ENCODE measurements around the gene PSMB5. TPM values are rescaled to one million over a fixed set of nuclear protein-coding genes. Genes with fewer than 3 reads are reported as not detected.

PSMB5 gene
- 344 and 395 TPM in 2 replicates for total RNA-seq

DNA sequence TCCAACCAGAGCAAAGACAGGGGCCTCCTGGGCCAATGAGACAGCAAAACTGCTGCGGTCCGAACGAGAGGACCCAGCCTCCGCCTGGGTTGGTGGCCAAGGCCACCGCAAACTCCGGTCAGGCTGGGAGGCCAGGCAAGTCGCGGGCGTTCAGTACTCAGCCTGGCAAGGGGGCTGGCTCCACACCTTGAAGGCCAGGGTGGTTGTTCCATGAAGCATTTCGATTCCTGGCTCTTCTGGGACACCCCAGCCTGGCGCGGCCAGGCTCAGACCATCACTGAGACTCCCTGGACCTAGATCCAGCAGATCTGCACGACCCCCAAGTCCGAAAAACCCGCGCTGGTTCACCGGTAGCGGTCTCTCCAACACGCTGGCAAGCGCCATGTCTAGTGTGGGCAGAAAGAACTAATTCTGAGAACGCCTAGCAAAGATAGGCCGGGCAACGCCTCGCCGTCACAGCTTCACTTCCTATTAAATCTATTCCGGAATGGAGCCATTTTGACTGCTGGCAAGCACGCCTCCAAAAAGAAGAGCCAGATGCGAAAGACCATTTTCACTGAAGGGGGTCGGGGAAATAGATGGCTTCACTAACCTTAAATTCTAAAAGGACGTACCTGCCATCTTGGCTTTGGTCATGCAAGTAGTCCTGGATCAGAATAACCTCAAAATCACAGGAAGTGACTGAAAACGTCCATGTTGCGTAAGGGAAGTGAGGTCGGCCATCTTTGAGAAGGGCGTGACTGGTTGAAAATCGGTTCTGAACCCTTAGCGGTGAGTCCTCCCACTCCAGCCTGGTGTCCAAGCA is at the start of gene PSMB5:
Gene PSMB5, minus strand, starts transcription at position 403 of the 805 bp plus-strand sequence. Its CDS starts 19 bp downstream, at position 384.

DNA sequence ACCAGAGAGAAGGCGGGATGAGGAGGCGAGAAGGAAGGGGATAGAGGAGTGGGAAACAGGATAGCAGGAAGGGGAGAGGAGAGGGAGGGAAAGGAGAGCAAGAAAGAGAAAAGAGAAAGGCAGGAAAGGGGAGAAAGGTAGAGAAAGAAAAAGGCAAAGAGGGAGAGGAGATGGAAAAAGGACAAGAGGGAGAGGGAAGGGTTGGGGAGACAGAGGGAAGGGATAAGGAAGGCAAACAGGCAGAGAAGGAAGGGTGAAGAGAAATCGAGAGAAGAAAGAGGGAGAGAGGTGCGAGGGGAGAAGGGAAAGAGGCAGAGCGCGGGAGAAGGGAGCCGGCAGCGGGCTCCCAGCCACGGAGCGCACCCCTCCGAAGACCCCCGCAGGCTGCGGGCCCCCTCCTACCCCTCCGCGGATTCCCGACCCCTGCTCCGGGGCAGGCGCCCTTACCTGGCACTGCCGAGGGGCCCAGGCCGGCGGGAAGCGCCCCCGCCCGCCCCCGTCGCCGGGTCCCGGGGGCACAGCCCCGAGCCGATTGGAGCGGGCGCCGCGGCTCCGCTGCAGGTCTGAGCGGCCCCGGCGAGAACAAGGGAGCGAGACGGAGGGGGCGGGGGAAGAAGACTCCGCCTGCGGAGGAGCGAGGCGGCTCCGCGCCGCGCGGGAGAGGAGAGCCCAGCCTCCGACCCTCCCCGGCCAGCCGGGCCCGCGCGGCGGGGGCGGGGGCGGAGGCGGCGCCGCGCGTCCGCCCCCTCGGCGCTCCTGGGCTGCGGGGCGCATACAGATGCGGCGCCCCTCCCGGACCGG is 22.5 kb upstream of the PSMB5 start, which contains the start of gene CDH24:
Gene CDH24, minus strand, starts transcription at position 565 of the 801 bp plus-strand sequence. CDS start 1,787 bp downstream, outside the sequence.

DNA sequence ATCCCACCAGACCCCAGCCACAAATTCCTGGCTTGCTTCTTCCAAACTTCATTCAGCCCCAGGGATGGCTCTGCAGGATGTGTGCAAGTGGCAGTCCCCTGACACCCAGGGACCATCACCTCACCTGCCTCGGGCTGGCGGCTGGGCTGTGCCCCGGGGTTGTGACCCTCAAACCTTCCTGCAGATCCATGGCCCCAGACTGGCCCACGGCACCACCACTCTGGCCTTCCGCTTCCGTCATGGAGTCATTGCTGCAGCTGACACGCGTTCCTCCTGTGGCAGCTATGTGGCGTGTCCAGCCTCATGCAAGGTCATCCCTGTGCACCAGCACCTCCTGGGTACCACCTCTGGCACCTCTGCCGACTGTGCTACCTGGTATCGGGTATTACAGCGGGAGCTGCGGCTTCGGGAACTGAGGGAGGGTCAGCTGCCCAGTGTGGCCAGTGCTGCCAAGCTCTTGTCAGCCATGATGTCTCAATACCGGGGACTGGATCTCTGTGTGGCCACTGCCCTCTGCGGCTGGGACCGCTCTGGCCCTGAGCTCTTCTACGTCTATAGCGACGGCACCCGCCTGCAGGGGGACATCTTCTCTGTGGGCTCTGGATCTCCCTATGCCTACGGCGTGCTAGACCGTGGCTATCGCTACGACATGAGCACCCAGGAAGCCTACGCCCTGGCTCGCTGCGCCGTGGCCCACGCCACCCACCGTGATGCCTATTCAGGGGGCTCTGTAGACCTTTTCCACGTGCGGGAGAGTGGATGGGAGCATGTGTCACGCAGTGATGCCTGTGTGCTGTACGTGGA is 7.7 kb upstream of the PSMB5 start, which contains the start of gene PSMB11:
Gene PSMB11, plus strand, starts transcription at position 51 of the 804 bp plus-strand sequence. Its CDS starts 14 bp downstream, at position 65.

DNA sequence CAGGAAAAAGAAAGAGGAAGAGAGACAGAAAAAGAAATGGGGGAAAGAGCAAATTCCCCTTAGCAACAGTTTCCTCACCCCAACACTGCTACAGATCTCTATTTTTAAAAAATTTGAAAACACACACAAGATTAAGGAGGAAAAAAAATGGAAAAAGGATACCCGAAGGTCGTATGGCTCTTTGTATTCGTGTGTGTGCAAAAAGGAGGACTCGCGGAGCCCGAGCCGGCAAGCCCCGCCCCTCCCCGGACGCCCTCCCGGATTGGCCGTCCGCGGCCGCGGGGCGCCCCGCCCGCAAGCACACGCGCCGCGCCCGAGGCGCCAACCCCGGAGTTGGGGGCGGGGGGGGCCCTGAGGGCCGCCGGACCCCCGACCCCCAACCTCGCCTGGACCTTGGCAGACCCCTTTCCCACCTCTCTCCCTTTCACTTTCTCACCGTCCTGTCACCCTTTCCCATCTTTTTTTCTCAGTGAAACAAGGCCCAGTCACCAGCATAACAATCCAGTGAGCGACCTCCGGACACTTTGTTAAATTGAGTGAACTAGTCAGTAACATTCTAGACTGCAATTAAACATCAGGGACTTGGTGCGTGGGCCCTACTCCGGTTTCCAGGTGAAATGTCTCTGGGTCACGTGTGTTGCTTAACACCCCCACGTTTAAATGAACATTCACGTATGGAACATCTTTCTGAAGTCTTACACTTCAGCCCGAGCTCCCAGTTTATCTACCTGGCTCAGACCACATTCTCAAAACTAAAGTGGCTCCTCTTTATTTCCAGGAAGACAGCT is 24.6 kb downstream of the PSMB5 start, which contains the start of gene C14orf93:
Gene C14orf93, minus strand, starts transcription at position 205 of the 788 bp plus-strand sequence. CDS start 11,120 bp downstream, outside the sequence.

DNA sequence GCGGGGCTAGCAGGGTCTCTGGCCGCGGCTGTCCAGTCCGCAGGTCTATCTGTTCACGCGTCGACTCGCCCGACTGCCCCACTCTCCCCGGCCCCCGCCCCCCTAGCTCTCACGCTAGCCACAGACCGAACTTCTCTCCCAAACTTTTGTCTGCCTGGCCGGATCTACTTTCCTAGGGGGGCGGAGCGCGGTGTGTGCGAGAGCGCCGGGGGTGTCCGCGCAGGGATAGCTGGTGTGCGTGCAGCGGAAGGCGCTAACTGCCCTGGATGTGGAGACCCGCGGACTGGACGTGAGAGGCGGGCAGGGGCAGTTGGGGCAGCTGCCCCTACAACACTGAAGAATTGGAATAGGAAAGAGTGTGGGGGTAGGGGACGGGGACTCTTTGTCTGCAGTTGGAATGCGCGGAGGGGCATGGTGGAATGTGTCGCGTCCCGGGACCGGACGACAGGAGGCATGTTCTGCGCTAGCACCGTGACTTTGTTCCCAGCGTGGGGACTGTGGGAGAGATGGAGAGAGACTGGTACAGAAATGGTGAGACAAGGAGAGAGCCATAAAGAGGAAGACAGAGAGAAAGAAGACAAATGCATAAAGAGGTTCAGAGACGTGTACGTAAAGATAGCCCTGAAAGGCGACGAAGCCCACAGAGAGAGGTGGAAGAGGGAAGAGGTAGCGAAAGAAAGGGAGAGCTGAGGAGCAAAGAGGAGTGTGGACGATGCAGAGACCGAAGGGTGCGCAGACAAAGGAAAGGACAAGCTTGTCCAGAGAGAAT is 52.0 kb downstream of the PSMB5 start, which contains the start of gene AJUBA:
Gene AJUBA, minus strand, starts transcription at position 75 of the 769 bp plus-strand sequence. CDS start 285 bp downstream, outside the sequence.

Other genes with a start within 250 kb of the PSMB5 start
- 1.3 TPM in 1 of 2 replicates, not detected in the other for gene SLC7A7, start 219.5 kb downstream of the PSMB5 start, total RNA-seq
- 96.8 and 169 TPM in 2 replicates for gene MRPL52, start 205.0 kb downstream of the PSMB5 start, total RNA-seq
- 187 and 214 TPM in 2 replicates for gene MMP14, start 198.3 kb downstream of the PSMB5 start, total RNA-seq
- 88.7 and 93.0 TPM in 2 replicates for gene LRP10, start 163.2 kb downstream of the PSMB5 start, total RNA-seq
- 0.21 and 0.28 TPM in 2 replicates for gene REM2, start 151.7 kb downstream of the PSMB5 start, total RNA-seq
- gene RBM23, start 115.8 kb downstream of the PSMB5 start, total RNA-seq = 49.5 and 57.9 TPM in 2 replicates
- gene PRMT5, start 105.5 kb downstream of the PSMB5 start, total RNA-seq = 63.0 and 97.8 TPM in 2 replicates
- 48.7 and 66.1 TPM in 2 replicates for gene HAUS4, start 77.8 kb downstream of the PSMB5 start, total RNA-seq
- 117 and 141 TPM in 2 replicates for gene AJUBA, start 52.3 kb downstream of the PSMB5 start, total RNA-seq
- gene C14orf93, start 24.8 kb downstream of the PSMB5 start, total RNA-seq = 8.9 and 12.2 TPM in 2 replicates
- gene PSMB11, start 7.3 kb upstream of the PSMB5 start, total RNA-seq = not detected in 2 replicates
- 7.3 and 9.8 TPM in 2 replicates for gene CDH24, start 22.6 kb upstream of the PSMB5 start, total RNA-seq
- gene ACIN1, start 60.2 kb upstream of the PSMB5 start, total RNA-seq = 60.9 and 67.5 TPM in 2 replicates
- gene C14orf119, start 60.6 kb upstream of the PSMB5 start, total RNA-seq = 31.6 and 42.5 TPM in 2 replicates
- gene CIROP, start 70.1 kb upstream of the PSMB5 start, total RNA-seq = not detected in 2 replicates
- not detected in 2 replicates for gene CEBPE, start 84.4 kb upstream of the PSMB5 start, total RNA-seq
- 12.0 and 19.0 TPM in 2 replicates for gene SLC7A8, start 148.8 kb upstream of the PSMB5 start, total RNA-seq
- gene RNF212B, start 203.0 kb upstream of the PSMB5 start, total RNA-seq = not detected in 2 replicates